HG02610 (cell line): ENCODE measurements around the gene PHF13.
"Not testable (repeated sequence)": the region's sequence is repeated elsewhere in the genome, so short reads cannot be mapped to it uniquely, and the experiment has no call there.

ENCODE experiments used
- ATAC-seq: cut with Tn5 transposase; IDR thresholded peaks from one replicate; pipeline ENCODE4 v1.9.1; 2021; ENCODE audit warnings: mild to moderate bottlenecking, moderate library complexity; ENCODE audit not compliant: unreplicated experiment

Gene PHF13

DNA sequence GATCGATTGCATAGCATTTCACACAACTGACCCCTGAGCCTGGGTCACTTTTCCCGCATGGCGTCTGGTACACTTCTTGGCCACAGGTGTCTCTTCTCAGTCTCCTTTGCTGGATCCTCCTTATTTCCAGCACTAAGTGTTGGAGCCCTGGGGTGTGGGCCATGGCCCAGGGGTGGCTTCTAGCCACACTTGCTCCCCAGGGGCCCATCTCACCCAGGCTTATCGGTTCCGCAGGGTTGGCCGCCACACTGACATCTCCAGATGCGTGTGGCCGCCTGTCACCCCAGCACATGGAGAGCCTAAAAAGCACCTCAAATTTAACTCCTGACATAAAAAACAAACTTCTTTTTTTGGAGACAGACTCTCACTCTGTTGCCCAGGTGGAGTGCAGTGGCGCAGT, 13.5 kb downstream of the PHF13 start:
- no peak for ATAC-seq

DNA sequence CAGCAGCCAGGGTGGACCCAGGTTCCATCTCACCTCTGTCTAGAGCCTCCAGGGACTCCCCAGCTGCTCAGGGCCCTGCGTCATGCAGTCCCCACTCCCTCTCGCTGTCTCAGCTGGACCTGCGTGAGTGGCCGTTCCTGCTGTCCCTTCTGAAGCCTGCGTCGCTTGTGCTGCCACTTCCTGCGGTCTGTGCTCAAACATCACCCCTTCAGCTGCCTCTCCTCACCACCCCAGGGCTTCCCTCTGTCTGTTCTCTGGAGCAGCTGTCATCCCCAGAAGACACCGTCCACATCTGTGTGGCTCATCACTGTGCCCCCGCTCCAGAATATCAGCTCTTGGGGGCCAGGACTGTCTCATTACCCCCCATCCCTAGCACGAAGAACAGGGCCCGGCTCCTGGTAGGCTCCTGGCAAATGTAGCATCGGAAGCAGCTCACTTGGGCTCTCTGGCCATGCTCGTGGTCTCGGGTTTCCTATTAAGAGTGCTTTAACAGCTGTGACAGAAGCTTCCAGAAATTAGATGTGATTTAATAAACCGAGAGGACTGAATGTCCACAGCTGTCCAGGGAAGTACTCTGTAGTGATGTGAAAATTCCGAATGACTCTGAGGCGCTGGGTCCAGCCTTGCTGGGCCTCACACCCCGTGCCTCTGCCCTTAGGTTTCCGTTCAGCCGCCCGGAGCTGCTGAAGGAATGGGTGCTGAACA, 14.5 kb downstream of the PHF13 start:
- no peak for ATAC-seq

DNA sequence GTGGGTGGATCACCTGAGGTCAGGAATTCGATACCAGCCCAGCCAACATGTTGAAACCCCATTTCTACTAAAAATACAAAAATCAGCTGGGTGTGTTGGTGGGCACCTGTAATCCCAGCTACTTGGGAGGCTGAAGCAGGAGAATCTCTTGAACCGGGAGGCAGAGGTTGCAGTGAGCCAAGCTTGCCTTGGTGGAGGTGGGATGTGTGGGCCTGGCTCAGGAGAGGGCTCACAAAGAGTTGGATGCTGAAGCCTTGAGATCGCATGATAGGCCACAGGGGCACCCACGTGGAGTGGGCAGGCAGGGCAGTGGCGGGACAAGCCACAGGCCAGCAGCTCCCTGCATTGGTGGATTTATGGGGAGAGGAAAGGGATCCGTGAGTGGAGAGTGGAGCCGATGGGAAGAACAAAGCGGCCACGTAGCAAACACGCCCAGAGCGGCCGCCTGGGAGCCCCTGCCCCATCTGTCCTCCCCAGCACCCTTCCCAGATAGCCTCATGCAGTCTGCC, 15.5 kb downstream of the PHF13 start:
- ATAC-seq, result no peak

DNA sequence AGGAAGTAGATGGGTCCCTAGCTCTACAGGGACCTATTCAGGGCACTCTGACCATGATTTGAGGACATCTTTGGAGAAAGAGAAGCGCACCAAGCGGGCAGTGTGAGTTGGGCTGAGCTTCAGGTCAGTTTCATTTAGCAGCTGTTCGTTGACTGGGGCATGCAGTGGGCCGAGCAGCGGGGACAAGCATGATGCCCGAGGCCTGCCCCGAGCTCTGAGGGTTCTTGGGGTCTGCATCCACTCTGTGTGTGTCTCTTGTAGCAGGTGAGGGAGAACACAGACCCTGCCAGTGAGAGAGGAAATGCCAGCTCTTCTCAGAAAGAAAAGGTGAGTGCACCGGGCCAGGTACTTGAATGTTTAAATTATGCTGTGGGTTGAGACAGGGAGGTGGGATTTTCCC, 16.5 kb downstream of the PHF13 start:
- ATAC-seq, result no peak

DNA sequence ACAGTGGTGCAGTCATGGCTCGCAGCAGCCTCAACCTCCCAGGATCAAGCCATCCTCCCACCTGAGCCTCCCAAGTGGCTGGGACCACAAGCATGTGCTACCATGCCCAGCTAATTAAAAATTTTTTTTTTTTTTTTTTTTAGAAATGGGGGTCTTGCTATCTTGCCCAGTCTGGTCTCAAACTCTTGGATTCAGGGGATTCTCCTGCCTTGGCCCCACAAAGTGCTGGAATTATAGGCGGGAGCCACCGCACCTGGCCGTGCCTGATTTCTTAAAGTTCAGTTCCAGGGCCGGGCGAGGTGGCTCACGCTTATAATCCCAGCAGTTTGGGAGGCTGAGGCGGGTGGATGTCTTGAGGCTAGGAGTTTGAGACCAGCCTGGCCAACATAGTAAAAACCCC, 17.5 kb downstream of the PHF13 start:
- ATAC-seq, result no peak

DNA sequence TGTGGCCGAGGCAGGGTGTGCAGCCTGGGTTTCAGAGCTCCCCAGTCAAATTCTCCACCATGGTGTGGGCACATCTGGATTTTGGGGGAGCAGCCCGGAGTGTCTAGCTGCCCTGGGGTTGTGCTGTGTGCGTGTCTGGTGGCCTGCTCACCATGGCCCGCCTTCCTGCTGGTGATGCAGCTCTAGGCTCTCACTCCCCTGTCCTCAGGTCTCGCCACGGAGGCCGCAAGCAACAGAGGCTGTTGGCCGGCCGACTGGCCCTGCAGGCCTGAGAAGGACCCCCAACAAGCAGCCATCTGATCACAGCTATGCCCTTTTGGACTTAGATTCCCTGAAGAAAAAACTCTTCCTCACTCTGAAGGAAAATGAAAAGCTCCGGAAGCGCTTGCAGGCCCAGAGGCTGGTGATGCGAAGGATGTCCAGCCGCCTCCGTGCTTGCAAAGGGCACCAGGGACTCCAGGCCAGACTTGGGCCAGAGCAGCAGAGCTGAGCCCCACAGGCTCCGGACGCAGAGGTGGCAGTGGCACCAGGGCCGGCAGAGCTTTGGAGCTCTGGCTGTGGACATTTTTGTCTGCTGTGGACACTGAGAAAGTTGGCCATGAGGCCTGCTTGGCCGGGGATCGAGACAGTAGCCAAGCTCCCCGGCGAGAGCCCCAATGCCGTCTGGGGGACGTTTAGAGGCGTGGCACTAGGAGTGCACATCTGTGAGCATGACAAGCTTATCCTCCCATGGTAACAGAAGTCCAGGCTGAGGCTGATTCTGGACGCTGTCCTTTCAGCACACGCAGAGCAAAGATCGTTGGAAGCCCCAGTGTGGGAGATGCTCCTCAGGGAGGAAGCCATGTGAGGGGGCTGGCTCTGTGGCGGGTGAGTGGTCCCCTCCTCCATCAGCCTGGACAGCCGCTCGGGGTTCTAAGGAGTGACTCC, 19.3 kb downstream of the PHF13 start:
- ATAC-seq, result no peak

- no peak for ATAC-seq
Observed at GRCh38 chr1:6634371-6635052, 21.0 kb downstream of the PHF13 start.

GRCh38 chr1:6635161-6635909, 21.8 kb downstream of the PHF13 start:
- no peak for ATAC-seq

DNA sequence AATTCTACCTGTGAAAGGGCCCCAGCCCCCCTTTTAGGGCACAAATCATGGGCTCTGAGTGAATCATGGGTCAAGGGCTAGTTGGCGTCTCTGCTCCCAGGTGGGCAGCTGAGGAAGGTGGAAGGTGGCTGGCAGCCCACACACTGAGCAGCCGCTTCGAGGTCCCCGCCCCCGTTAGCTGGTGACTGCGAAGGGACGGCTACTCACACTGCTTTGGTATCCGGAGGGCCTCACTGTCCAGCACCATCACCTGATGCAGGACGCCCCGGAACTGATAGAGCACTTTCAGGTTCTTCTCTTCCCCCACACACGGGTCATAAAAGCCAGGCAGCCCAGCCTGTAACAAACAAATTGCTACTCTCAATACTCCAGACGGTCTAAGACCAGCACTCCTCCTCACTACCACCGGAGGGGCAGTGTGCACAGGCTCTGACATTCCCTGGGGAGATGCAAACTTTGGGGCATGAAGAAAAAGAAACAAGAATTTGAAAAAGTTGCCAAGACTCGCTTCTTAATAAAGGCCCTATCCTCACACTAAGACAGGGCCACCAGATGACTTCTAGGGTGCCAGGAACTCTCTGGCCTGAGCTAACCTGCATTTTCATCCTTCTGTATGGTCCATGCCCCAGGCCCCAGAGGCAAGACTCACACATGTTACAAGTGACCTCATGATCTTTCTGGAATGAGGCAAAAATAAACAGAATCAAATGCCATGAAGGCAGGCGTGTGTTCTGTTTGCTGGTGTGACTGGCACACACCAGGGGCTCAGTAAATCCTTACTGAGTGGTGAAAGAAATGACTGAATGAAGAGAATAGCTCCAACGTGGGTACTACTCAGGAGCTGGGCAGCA, 22.6 kb downstream of the PHF13 start:
- no peak for ATAC-seq

DNA sequence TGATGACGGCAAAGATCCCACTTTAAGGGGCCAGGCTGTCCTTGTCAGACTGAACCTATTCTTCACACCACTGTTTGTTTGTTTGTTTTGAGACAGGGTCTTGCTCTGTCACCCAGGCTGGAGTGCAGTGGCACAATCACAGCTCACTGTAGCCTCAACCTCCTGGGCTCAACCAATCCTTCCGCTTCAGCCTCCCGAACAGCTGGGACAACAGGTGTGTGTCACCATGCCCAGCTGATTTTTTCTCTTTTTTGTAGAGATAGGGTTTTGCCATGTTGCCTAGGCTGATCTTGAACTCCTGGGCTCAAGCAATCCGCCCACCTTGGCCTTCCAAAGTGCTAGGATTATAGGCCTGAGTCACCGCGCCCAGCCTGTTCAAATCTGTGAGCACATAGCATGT, 23.2 kb downstream of the PHF13 start:
- ATAC-seq, result not testable (repeated sequence)

- no peak for ATAC-seq
Observed at GRCh38 chr1:6637770-6638169, 24.2 kb downstream of the PHF13 start.

DNA sequence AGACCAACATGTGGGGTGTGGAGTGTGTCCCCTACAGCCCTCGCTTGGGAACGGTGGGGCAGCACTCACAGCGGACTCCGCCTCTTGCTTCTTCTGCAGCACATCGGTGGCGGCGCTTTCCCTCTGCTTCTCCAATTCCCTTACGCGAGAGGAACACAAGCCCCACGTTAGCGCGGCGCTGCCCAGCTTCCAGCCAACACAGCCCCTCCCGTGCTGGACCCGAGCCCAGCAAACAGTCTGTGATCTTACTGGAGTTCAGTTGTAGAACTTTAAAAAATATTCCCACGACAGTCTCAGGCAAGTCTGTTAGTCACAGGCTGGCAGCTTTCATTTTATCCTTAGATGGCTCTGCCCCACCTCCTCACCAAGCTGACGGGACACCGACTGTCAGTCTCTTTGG, 24.7 kb downstream of the PHF13 start:
- ATAC-seq, result no peak

DNA sequence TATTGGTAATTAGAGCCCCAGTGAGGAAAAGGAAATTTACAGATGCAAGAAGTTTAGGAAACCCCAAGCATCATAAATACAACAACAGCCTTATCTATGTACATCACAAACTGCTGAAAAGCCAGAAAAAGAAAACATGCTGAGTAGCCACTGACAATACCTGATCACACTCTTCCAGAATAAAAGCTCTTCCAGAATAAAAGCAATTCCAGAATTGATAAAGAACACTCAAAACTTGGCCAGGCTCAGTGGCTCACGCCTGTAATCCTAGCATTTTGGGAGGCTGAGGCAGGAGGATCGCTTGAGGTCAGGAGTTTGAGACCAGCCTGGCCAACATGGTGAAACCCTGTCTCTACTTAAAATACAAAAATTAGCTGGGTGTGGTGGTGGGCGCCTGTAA, 27.3 kb downstream of the PHF13 start:
- ATAC-seq, result not testable (repeated sequence)

GRCh38 chr1:6645018-6645417, 31.5 kb downstream of the PHF13 start:
- ATAC-seq, result no peak

GRCh38 chr1:6646499-6647148, 33.1 kb downstream of the PHF13 start:
- no peak for ATAC-seq

DNA sequence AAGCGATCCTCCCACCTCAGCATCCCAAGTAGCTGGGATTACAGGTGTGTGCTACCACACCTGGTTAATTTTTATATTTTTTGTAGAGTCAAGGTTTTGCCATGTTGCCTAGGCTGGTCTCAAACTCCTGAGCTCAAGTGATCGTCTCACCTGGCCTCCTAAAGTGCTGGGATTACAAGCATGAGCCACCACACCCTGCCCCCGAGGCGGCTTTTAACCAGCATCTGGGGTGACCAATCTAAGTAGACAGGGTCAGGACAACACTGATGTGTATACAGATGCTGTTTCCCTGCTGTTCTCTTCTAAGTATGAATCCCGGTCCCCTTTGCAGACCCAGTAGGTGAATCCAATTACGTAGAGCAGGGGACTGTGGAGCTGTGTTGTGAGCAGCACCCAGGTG, 35.0 kb downstream of the PHF13 start:
- ATAC-seq, result no peak

- no peak for ATAC-seq
Observed at GRCh38 chr1:6651909-6652308, 38.4 kb downstream of the PHF13 start.

DNA sequence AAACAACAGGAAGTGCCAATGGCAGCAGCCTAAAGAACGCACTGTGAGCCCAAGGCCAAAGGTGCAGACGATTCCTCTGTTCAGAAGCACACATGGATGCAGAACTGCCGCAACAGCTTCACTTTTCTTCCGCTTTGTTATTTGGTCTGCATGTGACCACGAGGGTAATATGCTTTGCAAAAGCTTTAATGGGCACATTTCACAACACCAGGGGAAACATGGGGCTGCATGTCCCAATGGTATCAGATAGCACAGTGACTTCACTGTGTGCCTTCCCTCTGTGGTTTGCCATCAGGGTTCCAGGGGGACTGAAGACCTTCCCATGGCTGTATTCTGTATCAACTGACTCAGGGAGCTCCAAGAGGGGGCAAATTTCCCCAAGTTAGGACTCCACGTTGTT, 39.5 kb downstream of the PHF13 start:
- no peak for ATAC-seq
